Hepatocyte (in vitro differentiated cells): ENCODE measurements around the gene PCNT. TPM values are rescaled to one million over a fixed set of nuclear protein-coding genes. Genes with fewer than 3 reads are reported as not detected.

Experiments
- DNase-seq: peaks from one replicate; pipeline ENCODE4 v3.0.0-alpha.2; 2016; ENCODE audit warnings: low spot score
- H2AFZ ChIP-seq: fragments of 200-600 bp; sonication (generic); 2 replicates; pipeline ENCODE4 v1.6.0; 2016; ENCODE audit warnings: antibody characterized with exemption, mild to moderate bottlenecking
- H3K27ac ChIP-seq: fragments of 200-600 bp; sonication (generic); 2 replicates; pipeline ENCODE4 v1.5.1; 2016; ENCODE audit warnings: mild to moderate bottlenecking
- H3K27me3 ChIP-seq: fragments of 200-600 bp; sonication (generic); 2 replicates; pipeline ENCODE4 v1.6.1; 2016
- H3K36me3 ChIP-seq: fragments of 200-600 bp; sonication (generic); replicated peaks from 2 replicates; pipeline ENCODE4 v1.5.1; 2016; ENCODE audit warnings: low read depth; ENCODE audit not compliant: insufficient read depth
- H3K4me1 ChIP-seq: fragments of 200-600 bp; sonication (generic); 2 replicates; pipeline ENCODE4 v1.5.1; 2016; ENCODE audit warnings: mild to moderate bottlenecking, moderate library complexity; ENCODE audit not compliant: insufficient read depth
- H3K4me2 ChIP-seq: fragments of 200-600 bp; sonication (generic); 2 replicates; pipeline ENCODE4 v1.6.0; 2016
- H3K4me3 ChIP-seq: fragments of 200-600 bp; sonication (generic); 2 replicates; pipeline ENCODE4 v1.5.1; 2016; ENCODE audit warnings: mild to moderate bottlenecking
- H3K79me2 ChIP-seq: fragments of 200-600 bp; sonication (generic); 2 replicates; pipeline ENCODE4 v1.6.0; 2017; ENCODE audit warnings: mild to moderate bottlenecking
- H3K9me2 ChIP-seq: fragments of 200-600 bp; sonication (generic); replicated peaks from 2 replicates; pipeline ENCODE4 v1.6.0; 2017; ENCODE audit warnings: mild to moderate bottlenecking; ENCODE audit not compliant: insufficient read depth
- H3K9me3 ChIP-seq: fragments of 200-600 bp; sonication (generic); 2 replicates; pipeline ENCODE4 v1.5.1; 2016; ENCODE audit warnings: low read depth, mild to moderate bottlenecking
- H4K20me1 ChIP-seq: fragments of 200-600 bp; sonication (generic); 2 replicates; pipeline ENCODE4 v1.6.0; 2016; ENCODE audit warnings: mild to moderate bottlenecking; ENCODE audit not compliant: insufficient read depth, poor library complexity, severe bottlenecking
- CTCF ChIP-seq: fragments of 200-600 bp; sonication (generic); IDR thresholded peaks from 2 replicates; pipeline ENCODE4 v1.5.1; 2016; ENCODE audit warnings: antibody characterized with exemption, mild to moderate bottlenecking; ENCODE audit not compliant: poor library complexity
- EZH2 ChIP-seq: fragments of 200-600 bp; sonication (generic); IDR thresholded peaks from 2 replicates; pipeline ENCODE4 v1.6.1; 2016; ENCODE audit warnings: antibody characterized with exemption, mild to moderate bottlenecking, borderline replicate concordance
- EZH2phosphoT487 ChIP-seq: fragments of 200-600 bp; sonication (generic); IDR thresholded peaks from one replicate; pipeline ENCODE4 v1.6.1; 2018; ENCODE audit warnings: antibody characterized with exemption, mild to moderate bottlenecking, low read depth, moderate library complexity; ENCODE audit not compliant: unreplicated experiment, severe bottlenecking
- WGBS: methylation state at CpG from one replicate; pipeline ENCODE4 v1.1.6; 2016; ENCODE audit warnings: low lambda C conversion rate; ENCODE audit errors: missing lambda C conversion rate; 5-methylcytosine and 5-hydroxymethylcytosine counted together
- polyA plus RNA-seq: library from polyadenylated mRNA; unstranded; fragments of >200 nt; fragmentation: Nextera tagmentation; extraction: Ambion mirVana; gene quantifications from 2 replicates; pipeline ENCODE4 v1.2.1, GENCODE V29; 2016
- total RNA-seq: library from RNA; depleted of rRNA; stranded (reverse); fragments of >200 nt; gene quantifications from 2 replicates; pipeline ENCODE4 v1.2.3, GENCODE V29; 2014

Gene PCNT
- total and polyA plus RNA-seq, 2 experiments from 2014 or later, result 11.5 to 14.3 TPM

- H3K36me3 ChIP-seq, result no peaks in the 10 kb centered on the region
- no peak overlapping the region for H2AFZ ChIP-seq
- H3K4me3 ChIP-seq, result no peak overlapping the region
- no peaks in the 10 kb centered on the region for H4K20me1 ChIP-seq
- H3K27me3 ChIP-seq, result no peaks in the 10 kb centered on the region
- WGBS, result 98% methylated on average over 23 of the region's 23 CpGs
- H3K9me3 ChIP-seq, result no peaks in the 10 kb centered on the region
- no peak for DNase-seq
- no peaks in the 10 kb centered on the region for H3K9me2 ChIP-seq
- no peaks in the 10 kb centered on the region for H3K79me2 ChIP-seq
- no peak overlapping the region for H3K27ac ChIP-seq
- H3K4me2 ChIP-seq, result no peak overlapping the region
- TF ChIP-seq CTCF (no peak), EZH2phosphoT487 (no peak), EZH2 (no peak)
- H3K4me1 ChIP-seq, result no peaks in the 10 kb centered on the region
Observed at GRCh38 chr21:46388896-46389295, 64.9 kb downstream of the PCNT start.

GRCh38 chr21:46390603-46391545 lies 66.9 kb downstream of the PCNT start:
- Histone ChIP-seq H3K9me2 (no peaks in the 10 kb centered on the region), H3K27ac (no peak overlapping the region), H3K79me2 (no peaks in the 10 kb centered on the region), H3K4me3 (no peak overlapping the region), H3K36me3 (no peaks in the 10 kb centered on the region), H3K4me1 (no peaks in the 10 kb centered on the region), H3K4me2 (no peak overlapping the region), H3K27me3 (no peaks in the 10 kb centered on the region), H4K20me1 (no peaks in the 10 kb centered on the region), H2AFZ (no peak overlapping the region), H3K9me3 (no peaks in the 10 kb centered on the region)
- TF ChIP-seq CTCF (no peak), EZH2phosphoT487 (no peak), EZH2 (no peak)
- DNase-seq, result no peak
- WGBS, result 94% methylated on average over 29 of the region's 29 CpGs

GRCh38 chr21:46391773-46392172 lies 67.8 kb downstream of the PCNT start:
- H3K9me2 ChIP-seq, result no peaks in the 10 kb centered on the region

More at GRCh38 chr21:46391773-46392172, 67.8 kb downstream of the PCNT start:
- Histone ChIP-seq H4K20me1 (no peaks in the 10 kb centered on the region), H3K9me3 (no peaks in the 10 kb centered on the region), H3K4me2 (no peak overlapping the region), H3K36me3 (no peaks in the 10 kb centered on the region), H3K79me2 (no peaks in the 10 kb centered on the region), H3K4me1 (no peaks in the 10 kb centered on the region), H3K27me3 (no peaks in the 10 kb centered on the region), H3K4me3 (no peak overlapping the region), H2AFZ (no peak overlapping the region), H3K27ac (no peak overlapping the region)
- 95% methylated on average over 9 of the region's 9 CpGs for WGBS
- DNase-seq, result no peak
- TF ChIP-seq CTCF, result no peak
- TF ChIP-seq EZH2, result no peak
- TF ChIP-seq EZH2phosphoT487, result no peak
